Mucosa of descending colon (tissue), 3 donors: ENCODE results near the gene OSBPL6. TPM values are rescaled to one million over a fixed set of nuclear protein-coding genes. Genes with fewer than 3 reads are reported as not detected.

Source experiments
- ATAC-seq: fragments of 200-7000 bp; cut with Tn5 transposase; one replicate; pipeline ENCODE4 v1.9.1; 2020; ENCODE audit warnings: mild to moderate bottlenecking, moderate library complexity
- DNase-seq, 3 donors: peaks; one replicate each; pipeline ENCODE4 v3.0.0-alpha.2; 2020
- H3K36me3 ChIP-seq: fragments of 200-600 bp; one replicate; pipeline ENCODE4 v1.8.0; 2021; ENCODE audit warnings: low read depth, mild to moderate bottlenecking
- H3K4me1 ChIP-seq: fragments of 200-600 bp; one replicate; pipeline ENCODE4 v1.8.0; 2021; ENCODE audit warnings: low read depth, mild to moderate bottlenecking
- H3K4me3 ChIP-seq: fragments of 200-600 bp; one replicate; pipeline ENCODE4 v1.8.0; 2021; ENCODE audit warnings: mild to moderate bottlenecking
- H3K9me3 ChIP-seq: fragments of 200-600 bp; one replicate; pipeline ENCODE4 v1.8.0; 2021; ENCODE audit warnings: mild to moderate bottlenecking
- CTCF ChIP-seq: fragments of 200-600 bp; IDR thresholded peaks from one replicate; pipeline ENCODE4 v1.8.0; 2022; ENCODE audit warnings: antibody characterized with exemption, mild to moderate bottlenecking
- intact Hi-C, 2 donors: fragments of 100-400 bp; cut with DNase I in 1 of 2; cut with micrococcal nuclease in 1 of 2; formaldehyde crosslinking; loops; one replicate each; pipeline versions ENCODE4 v1.11.0 to v1.11.1; 2022; cut with DNase I, micrococcal nuclease
- total RNA-seq, 3 donors: library from RNA; stranded (reverse); fragmentation: NEBNext Ultra II Directional in 2 of 3; extraction: Animal tissue kit (Norgen Biotek cat#: 25700) in 2 of 3; gene quantifications; one replicate each; pipeline versions ENCODE4 v1.2.1 to v1.2.4, GENCODE V29; 2021 to 2023
- donor health status: DM: no; HTN: no; CAD: no; lungs with moderate emphysema.
- donor health status: DM: no; HTN: no; CAD: no.
- donor health status: DM: no; HTN: yes; CAD: no.

OSBPL6 gene
- total RNA-seq, 3 donors from 2014 or later = 1.3 to 2.7 (median 1.5) TPM

GRCh38 chr2:178282075-178282815 is 87.9 kb downstream of the OSBPL6 start:
- Histone ChIP-seq H3K4me1 (no peaks in the 10 kb centered on the region), H3K9me3 (no peaks in the 10 kb centered on the region), H3K36me3 (no peaks in the 10 kb centered on the region), H3K4me3 (no peak overlapping the region)
- TF ChIP-seq CTCF = no peak
- peak; percentile 95 for ATAC-seq
- peak in 1 of 3 donors; percentile 69 for DNase-seq
- intact Hi-C loops = loop anchor here in 1 of 2 donors (10.0 kb wide), 1 partner anchor 147 kb away; no protein-coding TSS in a partner anchor

- Histone ChIP-seq H3K4me1 (no peaks in the 10 kb centered on the region), H3K4me3 (no peak overlapping the region), H3K9me3 (no peaks in the 10 kb centered on the region), H3K36me3 (no peaks in the 10 kb centered on the region)
- no peak for TF ChIP-seq CTCF
- DNase-seq (no peak), ATAC-seq (no peak)
- intact Hi-C loops = loop anchor here in 1 of 2 donors (10.0 kb wide), 1 partner anchor 149 kb away; no protein-coding TSS in a partner anchor
These were observed 89.1 kb downstream of the OSBPL6 start for GRCh38 chr2:178283341-178283918.

GRCh38 chr2:178284613-178285286 is 90.4 kb downstream of the OSBPL6 start:
- intact Hi-C loops = loop anchor here in 1 of 2 donors (10.0 kb wide), 1 partner anchor 150 kb away; no protein-coding TSS in a partner anchor
- Histone ChIP-seq H3K4me1 (no peaks in the 10 kb centered on the region), H3K9me3 (no peaks in the 10 kb centered on the region), H3K4me3 (no peak overlapping the region), H3K36me3 (no peaks in the 10 kb centered on the region)
- no peak for TF ChIP-seq CTCF
- ATAC-seq = no peak
- DNase-seq = no peak

GRCh38 chr2:178285287-178285615 is 90.9 kb downstream of the OSBPL6 start:
- Histone ChIP-seq H3K4me1 (no peaks in the 10 kb centered on the region), H3K36me3 (no peaks in the 10 kb centered on the region), H3K9me3 (no peaks in the 10 kb centered on the region), H3K4me3 (no peak overlapping the region)
- intact Hi-C loops = loop anchor here in 1 of 2 donors (10.0 kb wide), 1 partner anchor 150 kb away; no protein-coding TSS in a partner anchor
- no peak for TF ChIP-seq CTCF
- no peak for ATAC-seq
- no peak for DNase-seq

- TF ChIP-seq CTCF = no peak
- Histone ChIP-seq H3K4me1 (no peaks in the 10 kb centered on the region), H3K9me3 (no peaks in the 10 kb centered on the region), H3K36me3 (no peaks in the 10 kb centered on the region), H3K4me3 (no peak overlapping the region)
- ATAC-seq (no peak), DNase-seq (no peak)
- intact Hi-C loops = loop anchor here in 1 of 2 donors (10.0 kb wide), 1 partner anchor 152 kb away; no protein-coding TSS in a partner anchor
These were observed 92.3 kb downstream of the OSBPL6 start for GRCh38 chr2:178286636-178287035.
